Activated T-cell treated with anti-CD3 and anti-CD28 coated beads, Interleukin-2, amount 50 U/mL, for 24 hours (primary cell): Measurements from ENCODE around the gene PARD3B.

Experiments used
- DNase-seq: peaks from one replicate; pipeline ENCODE4 v3.0.0-alpha.2; 2020
- H3K27ac Mint-ChIP-seq: 2 replicates; pipeline ENCODE4 v1.8.0; 2020; ENCODE audit warnings: mild to moderate bottlenecking, mixed read lengths
- H3K27me3 Mint-ChIP-seq: 2 replicates; pipeline ENCODE4 v1.8.0; 2020; ENCODE audit warnings: mixed read lengths
- H3K36me3 Mint-ChIP-seq: 2 replicates; pipeline ENCODE4 v1.8.0; 2020; ENCODE audit warnings: low read depth, mixed read lengths
- H3K4me1 Mint-ChIP-seq: 2 replicates; pipeline ENCODE4 v1.8.0; 2020; ENCODE audit warnings: low read depth, mixed read lengths
- H3K4me3 Mint-ChIP-seq: 2 replicates; pipeline ENCODE4 v1.8.0; 2020; ENCODE audit warnings: mild to moderate bottlenecking, moderate library complexity, mixed read lengths
- H3K9me3 Mint-ChIP-seq: 2 replicates; pipeline ENCODE4 v1.8.0; 2020; ENCODE audit warnings: mixed read lengths

Gene PARD3B

DNA sequence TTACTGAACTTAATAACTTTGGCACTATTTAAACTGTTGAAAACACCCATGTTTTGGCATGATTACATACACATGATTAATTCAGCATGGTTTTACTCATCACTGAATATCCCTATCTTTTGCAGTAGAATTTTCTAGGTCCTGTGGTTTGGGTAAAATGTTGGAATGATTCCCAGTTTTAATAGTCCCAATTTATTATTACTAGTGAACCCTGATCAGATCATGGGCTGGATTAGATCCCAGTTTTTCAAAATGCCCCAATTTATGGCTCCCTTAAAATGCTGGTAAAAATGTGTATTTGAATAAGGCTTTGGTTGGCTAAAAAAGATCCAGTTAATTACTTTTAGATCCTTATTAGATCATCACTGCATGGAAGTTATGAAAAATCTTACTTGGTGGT, 863.4 kb downstream of the PARD3B start:
- Mint-ChIP-seq H3K27me3 (no peaks in the 10 kb centered on the region), H3K9me3 (no peaks in the 10 kb centered on the region), H3K4me1 (no peaks in the 10 kb centered on the region), H3K4me3 (no peak overlapping the region), H3K27ac (no peak overlapping the region), H3K36me3 (no peaks in the 10 kb centered on the region)
- DNase-seq = no peak

GRCh38 chr2:205409411-205409810, 864.1 kb downstream of the PARD3B start:
- Mint-ChIP-seq H3K9me3 (no peaks in the 10 kb centered on the region), H3K36me3 (no peaks in the 10 kb centered on the region), H3K27me3 (no peaks in the 10 kb centered on the region), H3K4me1 (no peaks in the 10 kb centered on the region), H3K27ac (no peak overlapping the region), H3K4me3 (no peak overlapping the region)
- DNase-seq = no peak

- Mint-ChIP-seq H3K36me3 (no peaks in the 10 kb centered on the region), H3K27me3 (no peaks in the 10 kb centered on the region), H3K4me1 (no peaks in the 10 kb centered on the region), H3K27ac (no peak overlapping the region), H3K9me3 (no peaks in the 10 kb centered on the region), H3K4me3 (no peak overlapping the region)
- no peak for DNase-seq
Measured at GRCh38 chr2:205411558-205411957, 866.3 kb downstream of the PARD3B start.

GRCh38 chr2:205424326-205424725, 879.1 kb downstream of the PARD3B start:
- H3K4me3 Mint-ChIP-seq = no peak overlapping the region

GRCh38 chr2:205425102-205425501, 879.8 kb downstream of the PARD3B start:
- Mint-ChIP-seq H3K4me3 (no peak overlapping the region), H3K4me1 (no peaks in the 10 kb centered on the region), H3K9me3 (no peaks in the 10 kb centered on the region), H3K27ac (no peak overlapping the region), H3K36me3 (no peaks in the 10 kb centered on the region), H3K27me3 (no peaks in the 10 kb centered on the region)
- DNase-seq = no peak

More at GRCh38 chr2:205424326-205424725, 879.1 kb downstream of the PARD3B start:
- Mint-ChIP-seq H3K36me3 (no peaks in the 10 kb centered on the region), H3K27me3 (no peaks in the 10 kb centered on the region), H3K27ac (no peak overlapping the region), H3K9me3 (no peaks in the 10 kb centered on the region), H3K4me1 (no peaks in the 10 kb centered on the region)
- no peak for DNase-seq

- Mint-ChIP-seq H3K4me1 (no peaks in the 10 kb centered on the region), H3K27ac (no peak overlapping the region)
- no peak for DNase-seq
Measured at GRCh38 chr2:205427112-205427511, 881.8 kb downstream of the PARD3B start.

GRCh38 chr2:205428811-205429210, 883.5 kb downstream of the PARD3B start:
- no peaks in the 10 kb centered on the region for H3K36me3 Mint-ChIP-seq
- no peaks in the 10 kb centered on the region for H3K4me1 Mint-ChIP-seq
- no peak for DNase-seq
- H3K27me3 Mint-ChIP-seq = no peaks in the 10 kb centered on the region
- H3K4me3 Mint-ChIP-seq = no peak overlapping the region
- no peak overlapping the region for H3K27ac Mint-ChIP-seq
- H3K9me3 Mint-ChIP-seq = no peaks in the 10 kb centered on the region

More at GRCh38 chr2:205427112-205427511, 881.8 kb downstream of the PARD3B start:
- no peak overlapping the region for H3K4me3 Mint-ChIP-seq
- H3K9me3 Mint-ChIP-seq = no peaks in the 10 kb centered on the region
- H3K27me3 Mint-ChIP-seq = no peaks in the 10 kb centered on the region
- H3K36me3 Mint-ChIP-seq = no peaks in the 10 kb centered on the region

- H3K36me3 Mint-ChIP-seq = no peaks in the 10 kb centered on the region
- no peaks in the 10 kb centered on the region for H3K9me3 Mint-ChIP-seq
- no peaks in the 10 kb centered on the region for H3K4me1 Mint-ChIP-seq
Measured at GRCh38 chr2:205435970-205436369, 890.7 kb downstream of the PARD3B start.

GRCh38 chr2:205438241-205438640, 893.0 kb downstream of the PARD3B start:
- Mint-ChIP-seq H3K4me1 (no peaks in the 10 kb centered on the region), H3K36me3 (no peaks in the 10 kb centered on the region), H3K27me3 (no peaks in the 10 kb centered on the region), H3K9me3 (no peaks in the 10 kb centered on the region), H3K27ac (no peak overlapping the region), H3K4me3 (no peak overlapping the region)
- DNase-seq = no peak

More at GRCh38 chr2:205435970-205436369, 890.7 kb downstream of the PARD3B start:
- Mint-ChIP-seq H3K27me3 (no peaks in the 10 kb centered on the region), H3K4me3 (no peak overlapping the region), H3K27ac (no peak overlapping the region)
- DNase-seq = no peak

DNA sequence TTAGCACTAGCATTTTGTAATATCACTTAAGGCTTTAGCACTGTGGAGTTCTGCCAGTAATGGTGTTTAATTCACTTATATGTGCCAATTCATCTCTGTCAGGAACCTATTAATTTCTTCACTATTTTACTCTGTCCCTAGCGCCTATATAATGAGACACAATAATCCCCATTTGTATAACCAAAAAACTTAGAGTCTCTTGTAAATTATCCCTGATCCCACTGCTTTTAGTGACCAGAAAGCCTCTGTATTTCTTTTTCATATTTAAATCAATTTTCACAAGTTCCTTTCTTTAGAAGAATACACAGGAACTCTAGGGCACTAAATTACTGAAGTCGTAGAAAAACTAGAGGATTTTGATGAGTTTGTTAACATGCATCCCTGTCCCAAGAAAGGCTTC, 894.3 kb downstream of the PARD3B start:
- Mint-ChIP-seq H3K27ac (no peak overlapping the region), H3K27me3 (no peaks in the 10 kb centered on the region), H3K36me3 (no peaks in the 10 kb centered on the region), H3K4me3 (no peak overlapping the region), H3K9me3 (no peaks in the 10 kb centered on the region), H3K4me1 (no peaks in the 10 kb centered on the region)
- DNase-seq = no peak

DNA sequence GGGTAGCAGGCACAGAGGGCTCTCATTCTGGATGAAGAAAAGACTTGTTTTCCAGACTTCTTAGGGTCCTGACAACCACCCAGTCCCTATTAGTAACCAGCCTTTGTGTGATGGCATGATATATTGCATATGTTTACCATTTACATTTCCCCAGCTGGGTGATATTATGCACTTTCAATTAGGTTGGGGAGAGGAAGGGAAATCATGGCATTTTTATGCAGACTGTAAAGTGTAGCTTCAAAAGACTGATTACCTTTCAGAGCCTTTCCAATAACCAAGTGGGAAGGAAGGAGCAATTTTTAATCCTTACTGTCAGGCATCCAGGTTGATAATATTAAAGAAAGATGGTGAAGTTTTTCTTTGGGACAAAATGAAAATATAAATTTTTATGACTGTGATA, 896.2 kb downstream of the PARD3B start:
- H3K27me3 Mint-ChIP-seq = no peaks in the 10 kb centered on the region
- H3K4me3 Mint-ChIP-seq = no peak overlapping the region
- H3K36me3 Mint-ChIP-seq = no peaks in the 10 kb centered on the region
- no peaks in the 10 kb centered on the region for H3K4me1 Mint-ChIP-seq
- no peaks in the 10 kb centered on the region for H3K9me3 Mint-ChIP-seq
- H3K27ac Mint-ChIP-seq = no peak overlapping the region
- DNase-seq = no peak

DNA sequence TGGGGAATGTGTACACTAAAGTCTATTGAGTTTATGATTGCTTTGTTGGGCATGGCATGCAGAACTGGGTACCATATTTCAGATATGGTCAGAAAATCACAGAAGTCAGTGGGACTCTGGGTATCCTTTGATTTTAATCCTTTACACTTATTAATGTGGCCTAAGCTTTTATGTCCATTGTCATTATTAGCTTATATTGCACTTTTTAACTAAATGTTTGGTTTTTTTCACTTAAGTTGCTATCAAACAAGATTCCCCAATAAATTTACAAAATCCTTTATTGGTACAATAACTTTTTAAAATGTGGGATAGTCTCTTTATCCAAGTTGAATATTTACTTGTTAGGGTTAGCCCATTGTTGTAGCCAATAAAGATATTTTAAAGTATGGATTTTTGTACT, 902.9 kb downstream of the PARD3B start:
- no peaks in the 10 kb centered on the region for H3K27me3 Mint-ChIP-seq
- H3K27ac Mint-ChIP-seq = no peak overlapping the region
- H3K4me1 Mint-ChIP-seq = no peaks in the 10 kb centered on the region
- H3K4me3 Mint-ChIP-seq = no peak overlapping the region
- DNase-seq = no peak
- no peaks in the 10 kb centered on the region for H3K36me3 Mint-ChIP-seq
- H3K9me3 Mint-ChIP-seq = no peaks in the 10 kb centered on the region

GRCh38 chr2:205451901-205452512, 906.7 kb downstream of the PARD3B start:
- no peak for DNase-seq
- Mint-ChIP-seq H3K36me3 (no peaks in the 10 kb centered on the region), H3K4me1 (no peaks in the 10 kb centered on the region), H3K9me3 (no peaks in the 10 kb centered on the region), H3K27me3 (no peaks in the 10 kb centered on the region), H3K27ac (no peak overlapping the region), H3K4me3 (no peak overlapping the region)

DNA sequence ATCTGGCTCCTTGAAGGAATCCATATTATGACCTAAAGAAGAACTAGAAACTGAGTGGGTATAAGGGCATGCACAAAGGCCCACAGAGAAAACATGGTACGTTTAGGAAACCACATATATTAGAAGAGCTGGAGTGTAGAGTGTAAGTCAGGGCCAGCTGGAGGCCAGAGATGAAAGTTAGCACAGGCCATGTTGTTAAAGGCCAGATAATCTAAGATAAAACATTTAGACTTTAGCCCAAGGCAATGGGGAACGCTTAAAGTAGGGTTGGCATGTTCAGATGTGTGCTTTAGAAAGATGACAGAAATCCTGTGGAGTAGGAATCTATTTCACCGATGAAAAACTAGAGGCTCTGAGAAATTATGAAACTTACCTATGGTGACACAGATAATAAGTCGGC, 907.9 kb downstream of the PARD3B start:
- Mint-ChIP-seq H3K27me3 (peaks cover 1% of the 10 kb centered on the region), H3K27ac (no peak overlapping the region), H3K4me1 (no peaks in the 10 kb centered on the region), H3K4me3 (no peak overlapping the region), H3K9me3 (no peaks in the 10 kb centered on the region), H3K36me3 (no peaks in the 10 kb centered on the region)
- no peak for DNase-seq

- Mint-ChIP-seq H3K27ac (no peak overlapping the region), H3K36me3 (no peaks in the 10 kb centered on the region)
Measured at GRCh38 chr2:205456682-205457081, 911.4 kb downstream of the PARD3B start.

DNA sequence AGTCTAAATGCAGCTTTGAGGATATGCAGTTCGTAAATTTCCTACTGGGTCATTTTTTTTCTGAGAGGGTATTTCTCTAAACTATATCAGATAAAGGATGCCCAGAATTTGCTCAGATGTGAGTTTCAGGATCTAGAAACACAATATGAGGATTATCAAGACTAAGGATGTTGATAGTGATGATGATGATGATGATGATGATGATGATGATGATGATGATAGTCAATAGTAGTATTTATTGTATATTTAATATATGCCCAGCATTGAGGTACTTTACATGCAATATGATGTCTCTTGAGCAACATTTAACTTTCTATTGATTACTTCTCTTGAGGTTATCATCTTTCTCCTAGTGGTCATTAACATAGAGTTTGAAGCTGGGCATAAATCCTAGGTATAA, 914.9 kb downstream of the PARD3B start:
- H3K27ac Mint-ChIP-seq = no peak overlapping the region
- peaks cover 19% of the 10 kb centered on the region for H3K4me1 Mint-ChIP-seq
- no peak overlapping the region for H3K4me3 Mint-ChIP-seq
- H3K36me3 Mint-ChIP-seq = no peaks in the 10 kb centered on the region
- DNase-seq = no peak
- no peaks in the 10 kb centered on the region for H3K9me3 Mint-ChIP-seq
- peaks cover 10% of the 10 kb centered on the region for H3K27me3 Mint-ChIP-seq

More at GRCh38 chr2:205456682-205457081, 911.4 kb downstream of the PARD3B start:
- Mint-ChIP-seq H3K9me3 (no peaks in the 10 kb centered on the region), H3K27me3 (peaks cover 5% of the 10 kb centered on the region), H3K4me1 (peaks cover 9% of the 10 kb centered on the region), H3K4me3 (no peak overlapping the region)
- DNase-seq = no peak
